ENCODE results near the gene NALCN.

NALCN gene

GRCh38 chr13:101416181-101417042 is at the start of gene NALCN:
NALCN (minus strand) TSS chr13:101416508; CDS start chr13:101399126, 17,382 bp downstream.
- no peak for DNase-seq (ENCODE audit: low spot score)

- no peak for DNase-seq (ENCODE audit: low spot score)
These were observed 49.6 kb upstream of the NALCN start for GRCh38 chr13:101465877-101466276.

GRCh38 chr13:101457176-101457575 is 40.9 kb upstream of the NALCN start:
- no peak for DNase-seq (ENCODE audit: low spot score)

GRCh38 chr13:101455863-101456262 is 39.6 kb upstream of the NALCN start:
- no peak for DNase-seq (ENCODE audit: low spot score)

GRCh38 chr13:101454767-101455166 is 38.5 kb upstream of the NALCN start:
- DNase-seq (ENCODE audit: low spot score): no peak

- no peak for DNase-seq (ENCODE audit: low spot score)
These were observed 37.5 kb upstream of the NALCN start for GRCh38 chr13:101453784-101454201.

GRCh38 chr13:101452519-101453485 is 36.5 kb upstream of the NALCN start, which contains the start of gene ITGBL1:
ITGBL1 (plus strand) TSS chr13:101452675; CDS start chr13:101452834, 159 bp downstream.
- DNase-seq (ENCODE audit: low spot score): no peak

GRCh38 chr13:101451641-101452040 is 35.3 kb upstream of the NALCN start:
- no peak for DNase-seq (ENCODE audit: low spot score)

GRCh38 chr13:101450749-101451130 is 34.4 kb upstream of the NALCN start:
- no peak for DNase-seq (ENCODE audit: low spot score)

- DNase-seq (ENCODE audit: low spot score): no peak
These were observed 33.8 kb upstream of the NALCN start for GRCh38 chr13:101449790-101450748.

- DNase-seq (ENCODE audit: low spot score): no peak
These were observed 31.5 kb upstream of the NALCN start for GRCh38 chr13:101447852-101448251.

GRCh38 chr13:101434486-101434885 is 18.2 kb upstream of the NALCN start:
- DNase-seq (ENCODE audit: low spot score): no peak

- DNase-seq (ENCODE audit: low spot score): no peak
These were observed 17.6 kb upstream of the NALCN start for GRCh38 chr13:101433895-101434294.

- no peak for DNase-seq (ENCODE audit: low spot score)
These were observed 13.4 kb upstream of the NALCN start for GRCh38 chr13:101429733-101430132.

- no peak for DNase-seq (ENCODE audit: low spot score)
These were observed 9.3 kb upstream of the NALCN start for GRCh38 chr13:101425623-101426022.

- no peak for DNase-seq (ENCODE audit: low spot score)
These were observed 8.8 kb upstream of the NALCN start for GRCh38 chr13:101425156-101425471.

- no peak for DNase-seq (ENCODE audit: low spot score)
These were observed 8.3 kb upstream of the NALCN start for GRCh38 chr13:101424381-101425155.

- no peak for DNase-seq (ENCODE audit: low spot score)
These were observed 7.6 kb upstream of the NALCN start for GRCh38 chr13:101423872-101424271.

GRCh38 chr13:101417501-101417900 is 1.2 kb upstream of the NALCN start:
- no peak for DNase-seq (ENCODE audit: low spot score)

GRCh38 chr13:101417043-101417406 is 717 bp upstream of the NALCN start:
- no peak for DNase-seq (ENCODE audit: low spot score)

Data from hematopoietic multipotent progenitor cell treated with erythropoietin and hydrocortisone succinate and interleukin-3 and kit ligand, for 15 days (in vitro differentiated cells).